NCI-H1092 treated with DMSO at 0.1 percent for 48 hours (cell line): Measurements from ENCODE around the gene NEK2.
"Not testable (repeated sequence)": the region's sequence is repeated elsewhere in the genome, so short reads cannot be mapped to it uniquely, and the experiment has no call there.

Experiments used
- DNase-seq: peaks from one replicate; lab custom pipeline; 2025; lab: John Stamatoyannopoulos, UW

The NEK2 gene

DNA sequence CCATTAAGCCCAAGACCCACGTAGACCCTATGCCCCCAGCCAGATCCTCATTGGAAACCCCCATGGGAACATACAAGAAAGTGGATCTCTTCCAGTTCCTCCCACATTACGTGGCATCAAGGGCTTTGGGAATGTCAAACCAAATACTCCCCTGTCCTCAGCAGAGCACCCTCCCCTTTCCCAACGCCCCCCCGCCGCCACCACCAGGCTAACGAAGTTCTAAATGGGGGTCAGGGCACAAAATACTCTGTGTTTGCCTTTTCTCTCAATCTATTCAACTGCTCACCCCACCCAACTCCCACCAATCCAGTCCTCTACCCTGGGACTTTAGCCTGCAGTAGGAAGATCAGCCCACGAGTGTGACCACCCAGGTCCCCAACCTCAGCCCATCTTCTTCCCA is 24.5 kb downstream of the NEK2 start:
- no peak for DNase-seq

GRCh38 chr1:211648980-211649934 is 26.2 kb downstream of the NEK2 start:
- peak; percentile 31 for DNase-seq

DNA sequence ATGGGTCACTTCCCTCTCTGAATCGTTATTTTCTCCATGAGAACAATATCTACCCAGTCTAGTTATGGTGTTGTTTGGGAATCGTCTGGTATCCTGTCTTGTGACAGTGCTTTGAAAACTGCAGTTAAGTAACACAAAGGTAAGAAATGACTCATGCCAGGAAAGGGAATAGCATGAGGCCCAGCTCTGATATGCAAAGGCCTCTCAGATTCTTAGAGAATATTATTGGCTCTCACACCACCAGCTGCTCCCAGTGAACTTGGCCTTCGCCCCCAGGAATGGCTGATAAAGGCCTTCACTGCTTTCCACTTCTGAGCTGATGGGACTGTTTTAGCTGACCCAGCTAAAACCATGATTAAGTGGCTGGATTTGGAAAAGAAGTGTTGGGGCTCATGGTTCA is 27.1 kb downstream of the NEK2 start:
- no peak for DNase-seq

DNA sequence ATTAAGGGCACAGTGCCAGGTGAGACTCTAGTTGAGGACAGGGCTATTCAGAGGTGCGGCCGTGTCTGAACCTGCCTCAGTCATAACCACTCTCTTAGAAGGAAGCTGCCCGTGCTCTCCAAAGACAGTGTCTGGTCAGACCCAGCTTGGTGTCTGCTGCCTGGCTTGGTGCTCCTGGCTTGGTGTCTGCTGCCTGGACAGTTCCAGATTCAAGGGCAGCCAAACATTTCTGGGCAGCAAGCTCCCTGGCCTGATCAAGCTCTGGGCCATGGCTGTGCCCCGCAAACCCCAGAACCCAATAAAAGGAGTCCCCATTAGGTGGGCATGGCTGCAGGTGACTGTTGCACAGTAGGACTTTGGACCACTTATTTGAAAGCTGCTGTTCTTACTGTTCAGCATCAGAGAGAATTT is 27.7 kb downstream of the NEK2 start:
- no peak for DNase-seq

- DNase-seq = no peak
Measured at GRCh38 chr1:211646566-211646965, 28.9 kb downstream of the NEK2 start.

DNA sequence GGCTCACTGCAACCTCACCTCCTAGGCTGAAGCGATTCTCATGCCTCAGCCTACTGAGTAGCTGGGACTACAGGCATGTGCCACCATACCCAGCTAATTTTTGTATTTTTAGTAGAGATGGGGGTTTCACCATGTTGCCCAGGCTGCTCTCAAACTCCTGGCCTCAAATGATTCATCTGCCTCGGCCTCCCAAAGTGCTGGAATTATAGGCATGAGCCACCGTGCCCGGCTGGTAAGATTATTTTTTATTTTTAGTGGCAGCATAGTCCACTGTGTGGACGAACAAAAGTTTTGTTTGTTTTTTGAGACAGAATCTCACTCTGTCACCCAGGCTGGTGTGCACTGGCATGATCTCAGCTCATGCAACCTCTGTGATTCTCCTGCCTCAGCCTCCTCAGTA is 29.8 kb downstream of the NEK2 start:
- DNase-seq = not testable (repeated sequence)

DNA sequence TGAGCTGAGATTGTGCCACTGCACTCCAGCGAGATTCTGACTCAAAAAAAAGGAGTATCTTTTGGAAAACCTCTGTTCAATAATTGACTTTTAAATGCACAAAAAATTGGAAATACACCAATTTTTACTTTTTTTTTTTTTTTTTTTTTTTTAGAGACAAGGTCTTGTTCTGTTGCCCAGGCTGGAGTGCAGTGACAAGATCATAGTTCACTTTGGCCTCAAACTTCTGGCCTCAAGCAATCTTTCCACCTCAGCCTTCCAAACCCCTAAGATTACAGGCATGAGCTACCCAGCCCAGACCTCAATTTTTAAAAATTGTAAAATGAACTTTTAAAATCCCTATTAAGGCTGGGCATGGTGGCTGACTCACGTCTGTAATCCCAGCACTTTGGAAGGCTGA is 30.8 kb downstream of the NEK2 start:
- no peak for DNase-seq

GRCh38 chr1:211643324-211644212 is 31.9 kb downstream of the NEK2 start:
- DNase-seq = peak; percentile 47

DNA sequence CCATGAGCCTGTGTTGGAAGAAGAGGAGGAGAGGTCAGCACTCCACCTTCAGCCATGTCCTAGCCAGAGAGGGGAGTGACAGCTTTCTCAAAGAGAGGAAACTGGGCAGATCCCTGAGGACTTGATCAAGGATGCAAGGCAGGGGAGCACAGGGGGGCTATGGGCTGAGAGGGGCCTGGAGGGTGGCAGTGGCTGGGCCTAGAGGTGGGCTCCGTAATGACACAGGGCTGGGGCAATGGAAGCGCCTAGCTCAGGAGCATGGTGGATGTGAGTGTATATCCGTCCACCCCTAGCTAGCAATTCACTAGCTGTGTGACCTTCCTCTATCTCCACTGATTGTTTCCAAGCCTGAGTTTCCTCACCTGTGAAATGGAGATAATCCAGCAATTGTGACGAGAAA is 32.6 kb downstream of the NEK2 start:
- DNase-seq = no peak

GRCh38 chr1:211641942-211642341 is 33.5 kb downstream of the NEK2 start:
- DNase-seq = no peak

DNA sequence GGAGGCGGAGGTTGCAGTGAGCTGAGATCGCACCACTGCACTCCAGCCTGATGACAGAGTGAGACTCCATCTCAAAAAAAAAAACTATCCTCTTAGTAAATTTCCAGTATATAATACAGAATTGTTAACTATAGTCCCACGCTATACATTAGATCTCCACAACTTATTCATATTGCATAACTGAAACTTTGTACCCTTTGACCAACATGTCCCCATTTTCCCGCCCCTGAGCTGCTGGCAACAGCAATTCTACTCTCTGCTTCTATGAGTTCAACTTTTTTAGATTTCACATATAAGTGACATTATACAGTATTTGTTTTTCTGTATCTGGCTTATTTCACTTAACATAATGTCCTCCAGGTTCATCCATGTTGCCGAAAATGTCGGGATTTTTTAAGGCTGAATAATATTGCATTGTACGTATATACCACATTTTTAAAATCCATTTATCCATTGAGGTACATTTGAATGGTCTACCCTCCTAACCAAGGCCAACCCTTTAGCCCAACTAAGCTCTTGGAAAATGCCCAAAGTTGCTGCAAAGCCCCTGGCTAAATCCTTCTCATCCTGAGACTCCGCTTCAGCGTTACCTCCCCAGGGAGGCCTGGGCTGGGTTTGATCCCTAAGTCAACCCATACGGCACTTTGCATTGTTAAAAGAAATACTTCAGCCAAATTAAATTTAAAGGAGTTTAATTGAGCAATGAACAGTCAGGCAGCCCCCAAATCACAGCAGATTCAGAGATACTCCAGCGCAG is 34.2 kb downstream of the NEK2 start:
- DNase-seq = no peak

- no peak for DNase-seq
Measured at GRCh38 chr1:211640301-211640630, 35.2 kb downstream of the NEK2 start.

GRCh38 chr1:211639475-211640300 is 35.7 kb downstream of the NEK2 start:
- DNase-seq = no peak

GRCh38 chr1:211638689-211639101 is 36.7 kb downstream of the NEK2 start:
- DNase-seq = no peak

GRCh38 chr1:211638246-211638645 is 37.2 kb downstream of the NEK2 start:
- no peak for DNase-seq

DNA sequence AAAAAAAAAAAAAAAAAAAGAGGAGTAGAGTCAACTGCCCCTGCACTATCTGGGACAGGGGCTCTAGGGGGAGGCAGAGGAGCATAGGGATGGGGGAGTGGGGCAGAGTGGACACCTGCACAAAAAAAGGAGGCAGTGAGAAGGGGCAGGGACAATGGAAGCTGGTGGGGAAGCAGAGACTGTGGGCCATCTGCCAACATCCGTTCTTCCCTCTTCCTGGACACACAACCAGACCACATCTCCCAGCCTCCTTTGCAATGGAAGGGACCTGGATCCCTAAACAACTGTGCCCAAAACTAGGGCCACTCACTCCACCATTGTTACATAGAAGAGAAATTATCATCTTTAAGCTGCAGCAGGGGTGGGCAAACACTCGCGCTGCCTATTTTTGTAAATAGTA is 38.4 kb downstream of the NEK2 start:
- DNase-seq = no peak

- DNase-seq = not testable (repeated sequence)
Measured at GRCh38 chr1:211636575-211637029, 38.8 kb downstream of the NEK2 start.

GRCh38 chr1:211635597-211636205 is 39.7 kb downstream of the NEK2 start:
- no peak for DNase-seq

GRCh38 chr1:211634931-211635330 is 40.5 kb downstream of the NEK2 start:
- DNase-seq = no peak

DNA sequence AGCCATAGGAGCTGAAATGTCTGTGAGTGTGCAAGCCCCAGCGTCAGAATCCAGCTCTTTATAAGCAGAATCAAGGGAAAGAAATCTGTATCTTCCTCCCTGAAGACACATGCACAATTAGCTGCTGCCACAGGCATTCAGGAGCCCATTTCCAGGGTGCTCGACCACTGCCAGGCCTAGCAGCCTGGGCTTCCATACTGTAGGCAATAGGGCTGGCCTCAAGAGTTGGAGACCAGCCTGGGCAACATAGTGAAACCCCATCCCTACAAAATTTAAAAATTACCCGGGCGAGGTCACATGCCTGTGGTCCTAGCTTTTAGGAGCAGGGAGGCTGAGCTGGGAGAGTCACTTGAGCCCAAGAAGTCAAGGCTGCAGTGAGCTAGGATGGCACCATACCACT is 41.0 kb downstream of the NEK2 start:
- no peak for DNase-seq

- no peak for DNase-seq
Measured at GRCh38 chr1:211633524-211633846, 41.9 kb downstream of the NEK2 start.
